ENCODE data around the gene LCE2D.
"Not testable (repeated sequence)": the region's sequence is repeated elsewhere in the genome, so short reads cannot be mapped to it uniquely, and the experiment has no call there.

DNA sequence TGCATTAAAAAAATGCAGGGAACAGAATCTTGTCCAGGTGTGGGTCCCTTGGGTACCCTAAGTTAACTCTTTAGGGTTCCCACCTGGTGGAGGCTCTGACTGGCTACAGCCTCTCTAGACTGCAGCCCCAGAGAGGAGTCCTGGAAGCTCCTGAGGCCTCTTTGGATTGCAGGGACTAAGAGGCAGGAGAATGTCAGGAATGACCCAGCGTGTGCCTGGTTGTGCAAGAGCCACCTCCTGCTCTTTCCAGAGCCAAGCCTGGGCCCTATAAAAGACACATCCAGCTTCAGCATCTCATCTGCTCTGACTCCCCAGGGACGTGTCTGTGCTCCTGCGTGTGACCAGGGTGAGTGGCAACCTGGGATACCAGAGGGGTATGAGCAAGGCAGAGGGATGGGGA lies 11.8 kb downstream of the LCE2D start, which contains the start of gene LCE2C:
- TF ChIP-seq, protein P1, sequence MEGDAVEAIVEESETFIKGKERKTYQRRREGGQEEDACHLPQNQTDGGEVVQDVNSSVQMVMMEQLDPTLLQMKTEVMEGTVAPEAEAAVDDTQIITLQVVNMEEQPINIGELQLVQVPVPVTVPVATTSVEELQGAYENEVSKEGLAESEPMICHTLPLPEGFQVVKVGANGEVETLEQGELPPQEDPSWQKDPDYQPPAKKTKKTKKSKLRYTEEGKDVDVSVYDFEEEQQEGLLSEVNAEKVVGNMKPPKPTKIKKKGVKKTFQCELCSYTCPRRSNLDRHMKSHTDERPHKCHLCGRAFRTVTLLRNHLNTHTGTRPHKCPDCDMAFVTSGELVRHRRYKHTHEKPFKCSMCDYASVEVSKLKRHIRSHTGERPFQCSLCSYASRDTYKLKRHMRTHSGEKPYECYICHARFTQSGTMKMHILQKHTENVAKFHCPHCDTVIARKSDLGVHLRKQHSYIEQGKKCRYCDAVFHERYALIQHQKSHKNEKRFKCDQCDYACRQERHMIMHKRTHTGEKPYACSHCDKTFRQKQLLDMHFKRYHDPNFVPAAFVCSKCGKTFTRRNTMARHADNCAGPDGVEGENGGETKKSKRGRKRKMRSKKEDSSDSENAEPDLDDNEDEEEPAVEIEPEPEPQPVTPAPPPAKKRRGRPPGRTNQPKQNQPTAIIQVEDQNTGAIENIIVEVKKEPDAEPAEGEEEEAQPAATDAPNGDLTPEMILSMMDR (IDR thresholded peaks at IDR 0.05; ENCODE audit: insufficient read depth, low read length, poor library complexity, severe bottlenecking) = not testable (repeated sequence)
- TF ChIP-seq EZH2phosphoT487 (conservative IDR thresholded peaks at IDR 0.05; ENCODE audit: low read length) = not testable (repeated sequence)

Data from SU-DHL-6 (cell line).